Measurements from ENCODE around the gene DAZAP2.

DAZAP2 gene
- 187 to 360 (median 234) reads per million in 9 experiments for total RNA-seq

GRCh38 chr12:51238510-51239334 lies at the start of gene DAZAP2:
Gene DAZAP2 (plus strand): TSS chr12:51238826. CDS start chr12:51238908, 82 bp downstream.
- H3K27ac Mint-ChIP-seq = peak within 1 kb of the TSS; percentile 100
- H3K36me3 Mint-ChIP-seq (ENCODE audit: insufficient read depth) = peaks cover 60% of the 10 kb centered on the region
- H3K4me1 Mint-ChIP-seq (ENCODE audit: low read depth in 2 of 2) = peaks cover 33 to 45% of the 10 kb centered on the region in 2 donors
- no peaks in the 10 kb centered on the region for H3K9me3 Mint-ChIP-seq
- H3K4me3 Mint-ChIP-seq = peak within 1 kb of the TSS; percentile 95 to 97
- ATAC-seq (replicated peaks) (peak; percentile 87), DNase-seq (peak; percentile 90 to 91 (median 91))
- no peaks in the 10 kb centered on the region for H3K27me3 Mint-ChIP-seq

GRCh38 chr12:51189790-51190355 lies 48.8 kb upstream of the DAZAP2 start:
- no peak for ATAC-seq (replicated peaks)
- Mint-ChIP-seq H3K4me3 (no peak overlapping the region), H3K27me3 (no peaks in the 10 kb centered on the region), H3K4me1 (ENCODE audit: low read depth in 2 of 2) (no peaks in the 10 kb centered on the region), H3K9me3 (no peaks in the 10 kb centered on the region), H3K36me3 (ENCODE audit: insufficient read depth) (peaks cover 9% of the 10 kb centered on the region), H3K27ac (no peak overlapping the region)
- DNase-seq = no peak

GRCh38 chr12:51190820-51191219 lies 47.8 kb upstream of the DAZAP2 start:
- Mint-ChIP-seq H3K27me3 (no peaks in the 10 kb centered on the region), H3K27ac (no peak overlapping the region), H3K4me3 (no peak overlapping the region), H3K36me3 (ENCODE audit: insufficient read depth) (peaks cover 9% of the 10 kb centered on the region), H3K9me3 (no peaks in the 10 kb centered on the region), H3K4me1 (ENCODE audit: low read depth in 2 of 2) (no peaks in the 10 kb centered on the region)
- ATAC-seq (replicated peaks) (no peak), DNase-seq (no peak)

GRCh38 chr12:51191516-51192283 lies 46.9 kb upstream of the DAZAP2 start:
- ATAC-seq (replicated peaks) (no peak), DNase-seq (no peak)
- H3K4me1 Mint-ChIP-seq (ENCODE audit: low read depth in 2 of 2) = no peaks in the 10 kb centered on the region
- peak overlapping the region in 1 of 2 donors; percentile 51 for H3K27ac Mint-ChIP-seq
- no peak overlapping the region for H3K4me3 Mint-ChIP-seq
- no peaks in the 10 kb centered on the region for H3K9me3 Mint-ChIP-seq
- no peaks in the 10 kb centered on the region for H3K27me3 Mint-ChIP-seq
- peaks cover 9% of the 10 kb centered on the region for H3K36me3 Mint-ChIP-seq (ENCODE audit: insufficient read depth)

- no peaks in the 10 kb centered on the region for H3K9me3 Mint-ChIP-seq
- no peaks in the 10 kb centered on the region for H3K4me1 Mint-ChIP-seq (ENCODE audit: low read depth in 2 of 2)
- no peaks in the 10 kb centered on the region for H3K27me3 Mint-ChIP-seq
- peaks cover 9% of the 10 kb centered on the region for H3K36me3 Mint-ChIP-seq (ENCODE audit: insufficient read depth)
- no peak for ATAC-seq (replicated peaks)
- H3K4me3 Mint-ChIP-seq = no peak overlapping the region
- DNase-seq = no peak
- H3K27ac Mint-ChIP-seq = peak overlapping the region in 1 of 2 donors; percentile 51
Observed at GRCh38 chr12:51192284-51192671, 46.3 kb upstream of the DAZAP2 start.

GRCh38 chr12:51195841-51196240 lies 42.8 kb upstream of the DAZAP2 start:
- Mint-ChIP-seq H3K27ac (no peak overlapping the region), H3K27me3 (no peaks in the 10 kb centered on the region), H3K4me3 (no peak overlapping the region), H3K4me1 (ENCODE audit: low read depth in 2 of 2) (no peaks in the 10 kb centered on the region), H3K36me3 (ENCODE audit: insufficient read depth) (no peaks in the 10 kb centered on the region), H3K9me3 (no peaks in the 10 kb centered on the region)
- ATAC-seq (replicated peaks) (no peak), DNase-seq (no peak)

GRCh38 chr12:51196547-51196946 lies 42.1 kb upstream of the DAZAP2 start:
- H3K9me3 Mint-ChIP-seq = no peaks in the 10 kb centered on the region
- no peak overlapping the region for H3K4me3 Mint-ChIP-seq
- no peaks in the 10 kb centered on the region for H3K4me1 Mint-ChIP-seq (ENCODE audit: low read depth in 2 of 2)
- no peak for DNase-seq
- H3K27ac Mint-ChIP-seq = no peak overlapping the region
- ATAC-seq (replicated peaks) = no peak
- H3K36me3 Mint-ChIP-seq (ENCODE audit: insufficient read depth) = no peaks in the 10 kb centered on the region
- no peaks in the 10 kb centered on the region for H3K27me3 Mint-ChIP-seq

GRCh38 chr12:51197736-51198567 lies 40.7 kb upstream of the DAZAP2 start:
- DNase-seq (no peak), ATAC-seq (replicated peaks) (no peak)
- Mint-ChIP-seq H3K27me3 (no peaks in the 10 kb centered on the region), H3K36me3 (ENCODE audit: insufficient read depth) (peaks cover 3% of the 10 kb centered on the region), H3K9me3 (no peaks in the 10 kb centered on the region), H3K4me3 (no peak overlapping the region), H3K4me1 (ENCODE audit: low read depth in 2 of 2) (no peaks in the 10 kb centered on the region), H3K27ac (peak overlapping the region in 1 of 2 donors; percentile 46)

- H3K4me1 Mint-ChIP-seq (ENCODE audit: low read depth in 2 of 2) = no peaks in the 10 kb centered on the region
- ATAC-seq (replicated peaks) = no peak
- DNase-seq = no peak
- H3K27ac Mint-ChIP-seq = no peak overlapping the region
- no peaks in the 10 kb centered on the region for H3K9me3 Mint-ChIP-seq
- no peak overlapping the region for H3K4me3 Mint-ChIP-seq
- H3K36me3 Mint-ChIP-seq (ENCODE audit: insufficient read depth) = peaks cover 3% of the 10 kb centered on the region
- H3K27me3 Mint-ChIP-seq = no peaks in the 10 kb centered on the region
Observed at GRCh38 chr12:51198568-51199365, 39.9 kb upstream of the DAZAP2 start.

- Mint-ChIP-seq H3K9me3 (no peaks in the 10 kb centered on the region), H3K36me3 (ENCODE audit: insufficient read depth) (peaks cover 3% of the 10 kb centered on the region), H3K4me1 (ENCODE audit: low read depth in 2 of 2) (no peaks in the 10 kb centered on the region), H3K27me3 (no peaks in the 10 kb centered on the region), H3K27ac (no peak overlapping the region), H3K4me3 (no peak overlapping the region)
- DNase-seq (no peak), ATAC-seq (replicated peaks) (no peak)
Observed at GRCh38 chr12:51199366-51199945, 39.2 kb upstream of the DAZAP2 start.

GRCh38 chr12:51200156-51200555 lies 38.5 kb upstream of the DAZAP2 start:
- Mint-ChIP-seq H3K27me3 (no peaks in the 10 kb centered on the region), H3K27ac (peak overlapping the region in 1 of 2 donors; percentile 50), H3K9me3 (no peaks in the 10 kb centered on the region), H3K36me3 (ENCODE audit: insufficient read depth) (peaks cover 3% of the 10 kb centered on the region), H3K4me1 (ENCODE audit: low read depth in 2 of 2) (no peaks in the 10 kb centered on the region), H3K4me3 (no peak overlapping the region)
- DNase-seq = no peak
- ATAC-seq (replicated peaks) = no peak

- H3K9me3 Mint-ChIP-seq = no peaks in the 10 kb centered on the region
- no peaks in the 10 kb centered on the region for H3K4me1 Mint-ChIP-seq (ENCODE audit: low read depth in 2 of 2)
- DNase-seq (no peak), ATAC-seq (replicated peaks) (no peak)
- H3K27ac Mint-ChIP-seq = peak overlapping the region in 1 of 2 donors; percentile 50
- no peaks in the 10 kb centered on the region for H3K27me3 Mint-ChIP-seq
- no peak overlapping the region for H3K4me3 Mint-ChIP-seq
- peaks cover 3% of the 10 kb centered on the region for H3K36me3 Mint-ChIP-seq (ENCODE audit: insufficient read depth)
Observed at GRCh38 chr12:51200806-51201205, 37.8 kb upstream of the DAZAP2 start.
